Prostate gland (tissue), 2 donors: ENCODE data around the gene POLL. TPM values are rescaled to one million over a fixed set of nuclear protein-coding genes. Genes with fewer than 3 reads are reported as not detected.
"Not testable (repeated sequence)": the region's sequence is repeated elsewhere in the genome, so short reads cannot be mapped to it uniquely, and the experiment has no call there.

ENCODE experiments used
- DNase-seq: peaks from one replicate; pipeline ENCODE4 v3.0.0-alpha.2; 2019; ENCODE audit warnings: low spot score
- H3K27ac ChIP-seq, 2 donors: fragments of 200-600 bp; sonication (generic); 2 replicates each; pipeline ENCODE4 v1.5.1; 2017 to 2019
- H3K27me3 ChIP-seq: fragments of 200-600 bp; sonication (generic); replicated peaks from 2 replicates; pipeline ENCODE4 v1.5.1; 2019; ENCODE audit not compliant: insufficient read depth
- H3K36me3 ChIP-seq, 2 donors: fragments of 200-600 bp; sonication (generic); 1 replicate in 1 of 2; 2 replicates in 1 of 2; pipeline versions ENCODE4 v1.5.1 to v1.8.1; 2017 to 2019
- H3K4me1 ChIP-seq: fragments of 200-600 bp; sonication (generic); replicated peaks from 2 replicates; pipeline ENCODE4 v1.5.1; 2019
- H3K4me3 ChIP-seq, 2 donors: fragments of 200-600 bp; sonication (generic); 2 replicates each; pipeline ENCODE4 v1.5.1; 2017 to 2019
- H3K9me3 ChIP-seq: fragments of 200-600 bp; sonication (generic); 2 replicates; pipeline ENCODE4 v1.5.1; 2017
- POLR2A ChIP-seq: fragments of 450-650 bp; IDR thresholded peaks from one replicate; pipeline ENCODE4 v1.6.1; 2016; ENCODE audit warnings: antibody characterized with exemption, mild to moderate bottlenecking
- POLR2AphosphoS5 ChIP-seq: sonication (generic); formaldehyde crosslinking; IDR thresholded peaks from one replicate; pipeline ENCODE4 v1.6.1; 2017; ENCODE audit warnings: antibody characterized with exemption
- WGBS: methylation state at CpG from one replicate; pipeline ENCODE4 v1.1.5; 2018; 5-methylcytosine and 5-hydroxymethylcytosine counted together
- intact Hi-C: fragments of 100-400 bp; cut with DNase I; formaldehyde crosslinking; loops from one replicate; pipeline ENCODE4 v1.14.2; 2022
- total RNA-seq, 2 donors: library from RNA; depleted of rRNA; stranded (reverse); fragments of >200 nt; gene quantifications; one replicate each; pipeline ENCODE4 v1.1.0, GENCODE V29; 2016
- TF ChIP-seq, protein P1 (sequence below), 4 experiments: fragments of 200-600 bp in 2 of 4; fragments of 450-650 bp in 2 of 4; sonication (generic) in 2 of 4; IDR thresholded peaks; 1 replicate in 3 of 4; 2 replicates in 1 of 4; pipeline ENCODE4 v1.5.1; 2016 to 2019; ENCODE audit warnings: antibody characterized with exemption in 4 of 4, mild to moderate bottlenecking in 2 of 4, moderate library complexity in 2 of 4

Gene POLL
- total RNA-seq, 2 donors from 2014 or later: 23.2 to 44.7 TPM

DNA sequence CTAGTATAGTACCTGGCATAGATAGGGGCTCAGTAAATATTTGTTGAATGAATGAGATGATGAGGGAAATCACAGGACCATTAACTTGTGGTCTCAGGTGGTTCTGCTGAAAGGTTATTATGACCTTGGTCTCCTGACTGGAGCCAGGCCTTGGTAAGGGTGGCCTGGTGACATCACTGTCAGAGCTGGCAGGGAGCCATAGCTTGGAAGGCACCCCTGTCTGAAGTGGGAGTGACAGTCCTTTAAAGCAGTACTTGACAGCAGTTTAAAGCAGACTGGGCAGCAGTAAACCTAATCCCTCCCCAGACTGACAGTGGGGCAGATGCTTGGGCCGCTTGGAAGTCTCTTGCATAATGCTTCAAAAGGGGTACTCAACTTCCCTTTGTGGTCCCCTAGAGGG, 13.5 kb upstream of the POLL start:
- intact Hi-C loops: loop anchor here (5.0 to 10.0 kb wide), 2 partner anchors 93 to 181 kb away; partner anchors contain the start of genes FBXW4 and NPM3
- H3K36me3 ChIP-seq: no peaks in the 10 kb centered on the region
- H3K27me3 ChIP-seq: no peaks in the 10 kb centered on the region
- DNase-seq: no peak
- H3K9me3 ChIP-seq: no peaks in the 10 kb centered on the region
- H3K4me3 ChIP-seq: no peak overlapping the region
- no peak overlapping the region for H3K27ac ChIP-seq
- no peak for TF ChIP-seq POLR2AphosphoS5
- TF ChIP-seq, protein P1, sequence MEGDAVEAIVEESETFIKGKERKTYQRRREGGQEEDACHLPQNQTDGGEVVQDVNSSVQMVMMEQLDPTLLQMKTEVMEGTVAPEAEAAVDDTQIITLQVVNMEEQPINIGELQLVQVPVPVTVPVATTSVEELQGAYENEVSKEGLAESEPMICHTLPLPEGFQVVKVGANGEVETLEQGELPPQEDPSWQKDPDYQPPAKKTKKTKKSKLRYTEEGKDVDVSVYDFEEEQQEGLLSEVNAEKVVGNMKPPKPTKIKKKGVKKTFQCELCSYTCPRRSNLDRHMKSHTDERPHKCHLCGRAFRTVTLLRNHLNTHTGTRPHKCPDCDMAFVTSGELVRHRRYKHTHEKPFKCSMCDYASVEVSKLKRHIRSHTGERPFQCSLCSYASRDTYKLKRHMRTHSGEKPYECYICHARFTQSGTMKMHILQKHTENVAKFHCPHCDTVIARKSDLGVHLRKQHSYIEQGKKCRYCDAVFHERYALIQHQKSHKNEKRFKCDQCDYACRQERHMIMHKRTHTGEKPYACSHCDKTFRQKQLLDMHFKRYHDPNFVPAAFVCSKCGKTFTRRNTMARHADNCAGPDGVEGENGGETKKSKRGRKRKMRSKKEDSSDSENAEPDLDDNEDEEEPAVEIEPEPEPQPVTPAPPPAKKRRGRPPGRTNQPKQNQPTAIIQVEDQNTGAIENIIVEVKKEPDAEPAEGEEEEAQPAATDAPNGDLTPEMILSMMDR (IDR thresholded peaks at IDR 0.05): no peak
- no peak for TF ChIP-seq POLR2A
- WGBS: 73% methylated on average over 1 of the region's 1 CpG
- H3K4me1 ChIP-seq: no peaks in the 10 kb centered on the region

DNA sequence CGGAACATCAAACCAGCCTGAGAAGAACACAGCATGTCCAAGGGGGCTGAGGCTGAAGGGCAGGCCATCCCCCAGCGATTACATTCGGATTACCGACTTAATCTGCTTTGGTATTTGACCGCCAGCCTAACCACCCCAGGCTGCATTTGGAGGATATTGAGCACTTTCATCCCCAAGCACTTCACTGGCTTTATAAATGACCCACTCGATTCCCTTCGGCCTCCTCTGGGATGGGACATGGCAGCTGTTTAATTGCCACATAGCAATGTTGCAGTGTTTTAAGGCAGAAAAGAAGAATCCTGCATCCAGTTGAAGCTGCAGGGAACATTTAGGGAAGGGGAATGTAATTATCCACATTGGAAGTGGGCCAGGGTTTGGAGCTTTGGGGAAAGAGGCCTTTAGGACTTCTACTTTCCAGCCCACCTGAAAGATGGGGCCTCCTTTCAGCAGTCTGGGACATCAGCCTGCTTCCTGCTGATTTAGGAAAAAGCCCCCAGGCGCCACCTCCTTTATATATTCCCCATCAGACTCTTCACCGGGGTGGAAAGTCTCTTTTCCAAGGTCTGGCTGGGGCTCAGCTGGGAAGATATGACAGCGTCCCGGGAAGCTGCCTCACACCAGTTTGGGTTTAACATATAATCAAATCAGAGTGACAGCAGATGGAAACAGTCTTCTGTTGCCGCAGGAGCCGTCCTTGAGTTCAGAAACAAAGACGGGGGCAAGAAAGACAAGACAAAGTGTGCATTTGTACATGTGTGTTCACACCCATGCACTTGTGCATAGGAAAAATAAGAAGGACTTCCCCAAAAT, 9.2 kb upstream of the POLL start:
- H3K4me1 ChIP-seq: no peaks in the 10 kb centered on the region
- intact Hi-C loops: no loop called here
- no peaks in the 10 kb centered on the region for H3K9me3 ChIP-seq
- no peak overlapping the region for H3K4me3 ChIP-seq
- TF ChIP-seq POLR2AphosphoS5 (no peak), POLR2A (no peak)
- TF ChIP-seq, protein P1 (IDR thresholded peaks at IDR 0.05): no peak
- H3K27me3 ChIP-seq: no peaks in the 10 kb centered on the region
- no peak for DNase-seq
- WGBS: 79% methylated on average over 14 of the region's 14 CpGs
- no peaks in the 10 kb centered on the region for H3K36me3 ChIP-seq
- no peak overlapping the region for H3K27ac ChIP-seq

DNA sequence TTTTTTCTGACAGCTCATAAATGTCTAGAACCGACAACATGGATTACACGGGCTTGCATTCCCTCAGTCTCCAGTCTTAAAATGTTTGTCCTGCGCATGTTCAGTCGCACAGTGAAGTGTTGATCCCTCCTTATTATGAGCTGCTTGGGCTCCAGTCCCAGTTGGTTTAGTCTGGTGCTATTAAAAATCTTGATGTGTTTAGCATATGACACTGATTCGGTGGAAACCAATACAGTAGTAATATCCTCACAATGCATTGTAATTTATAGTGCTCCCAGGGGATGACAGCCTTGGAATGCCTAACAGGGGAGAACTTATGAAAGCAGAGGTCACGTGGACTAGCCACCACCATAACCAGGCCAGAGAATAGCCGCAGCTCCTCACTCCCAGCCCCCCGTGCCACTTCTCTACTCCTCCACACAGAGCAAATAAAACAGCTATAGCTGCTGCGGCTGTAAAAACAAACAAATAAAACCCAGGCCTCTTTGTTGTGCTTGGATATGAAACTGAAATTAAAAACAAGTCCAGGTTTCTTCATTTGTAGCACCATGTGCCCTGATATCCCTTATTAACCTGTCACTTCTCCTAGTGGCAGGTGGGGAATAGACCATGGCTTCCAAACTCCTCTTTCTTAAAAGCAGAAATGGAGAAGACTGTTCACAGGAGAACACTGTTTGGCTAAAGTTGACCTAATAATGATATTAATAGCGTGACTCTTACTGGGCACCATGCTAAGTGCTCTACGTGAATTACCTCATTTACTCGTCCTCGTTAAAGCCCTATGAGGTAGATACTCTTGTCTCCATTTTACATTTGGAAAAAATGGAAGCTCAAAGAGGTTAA, 7.8 kb upstream of the POLL start:
- no peaks in the 10 kb centered on the region for H3K36me3 ChIP-seq
- H3K27ac ChIP-seq: no peak overlapping the region
- WGBS: 52% methylated on average over 13 of the region's 13 CpGs

DNA sequence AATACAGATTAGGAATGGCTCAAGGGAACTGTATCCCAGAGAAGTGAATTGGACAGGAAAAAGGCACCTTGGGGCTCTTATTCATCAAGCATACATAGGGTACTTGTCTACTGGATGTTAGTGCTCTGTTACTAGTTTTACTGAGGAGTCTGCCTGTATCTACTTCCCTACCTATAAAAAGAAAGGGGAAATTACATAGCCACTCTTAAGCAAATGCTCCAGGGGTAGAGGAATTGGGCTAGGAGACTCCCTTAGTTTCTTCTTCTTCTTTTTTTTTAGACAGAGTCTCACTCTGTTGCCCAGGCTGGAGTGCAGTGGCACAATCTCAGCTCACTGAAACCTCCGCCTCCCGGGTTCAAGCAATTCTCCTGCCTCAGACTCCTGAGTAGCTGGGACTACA, 5.3 kb upstream of the POLL start:
- H3K4me1 ChIP-seq, H3K27me3 ChIP-seq, intact Hi-C loops, H3K9me3 ChIP-seq, H3K36me3 ChIP-seq, H3K4me3 ChIP-seq, DNase-seq, H3K27ac ChIP-seq: not testable (repeated sequence)
- 94% methylated on average over 2 of the region's 2 CpGs for WGBS

More for the DNA sequence above, 7.8 kb upstream of the POLL start:
- intact Hi-C loops: no loop called here
- H3K4me1 ChIP-seq: no peaks in the 10 kb centered on the region
- H3K4me3 ChIP-seq: no peak overlapping the region
- DNase-seq: no peak
- no peaks in the 10 kb centered on the region for H3K27me3 ChIP-seq
- TF ChIP-seq POLR2A (no peak), POLR2AphosphoS5 (no peak)
- TF ChIP-seq, protein P1 (IDR thresholded peaks at IDR 0.05): no peak
- no peaks in the 10 kb centered on the region for H3K9me3 ChIP-seq

DNA sequence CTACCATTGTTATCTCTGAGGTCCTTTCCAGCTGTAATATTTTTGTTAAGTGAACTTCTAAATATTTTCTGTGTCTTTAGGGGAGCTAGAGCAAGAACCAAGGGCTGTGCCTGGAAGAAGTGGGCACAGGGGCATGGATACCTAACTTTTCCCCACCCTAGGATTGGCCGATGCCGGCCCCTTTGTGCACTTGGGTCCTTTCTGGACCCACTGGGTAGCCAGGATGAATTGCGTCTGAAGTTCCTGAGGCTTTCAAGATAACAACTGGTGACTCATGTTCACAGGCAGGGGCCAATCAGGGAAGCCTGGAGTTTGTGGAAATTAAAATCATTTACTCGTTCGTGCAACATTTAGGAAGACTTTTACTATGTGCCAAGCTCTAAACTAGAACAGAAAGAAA, 822 bp upstream of the POLL start:
- TF ChIP-seq, protein P1 (IDR thresholded peaks at IDR 0.05): no peak
- TF ChIP-seq POLR2A: no peak
- TF ChIP-seq POLR2AphosphoS5: no peak
- 60% methylated on average over 5 of the region's 5 CpGs for WGBS
- peaks cover 8% of the 10 kb centered on the region for H3K4me1 ChIP-seq
- no peaks in the 10 kb centered on the region for H3K36me3 ChIP-seq
- intact Hi-C loops: no loop called here
- H3K9me3 ChIP-seq: no peaks in the 10 kb centered on the region
- peak overlapping the region; percentile 75 to 84 for H3K4me3 ChIP-seq
- H3K27me3 ChIP-seq: no peaks in the 10 kb centered on the region
- no peak for DNase-seq
- no peak overlapping the region for H3K27ac ChIP-seq
